Measurements from ENCODE around the gene PI4K2B. TPM values are rescaled to one million over a fixed set of nuclear protein-coding genes. Genes with fewer than 3 reads are reported as not detected.

The PI4K2B gene
- 10 to 100 TPM; 34.3 to 53.7 (median 49.1) TPM for total RNA-seq

DNA sequence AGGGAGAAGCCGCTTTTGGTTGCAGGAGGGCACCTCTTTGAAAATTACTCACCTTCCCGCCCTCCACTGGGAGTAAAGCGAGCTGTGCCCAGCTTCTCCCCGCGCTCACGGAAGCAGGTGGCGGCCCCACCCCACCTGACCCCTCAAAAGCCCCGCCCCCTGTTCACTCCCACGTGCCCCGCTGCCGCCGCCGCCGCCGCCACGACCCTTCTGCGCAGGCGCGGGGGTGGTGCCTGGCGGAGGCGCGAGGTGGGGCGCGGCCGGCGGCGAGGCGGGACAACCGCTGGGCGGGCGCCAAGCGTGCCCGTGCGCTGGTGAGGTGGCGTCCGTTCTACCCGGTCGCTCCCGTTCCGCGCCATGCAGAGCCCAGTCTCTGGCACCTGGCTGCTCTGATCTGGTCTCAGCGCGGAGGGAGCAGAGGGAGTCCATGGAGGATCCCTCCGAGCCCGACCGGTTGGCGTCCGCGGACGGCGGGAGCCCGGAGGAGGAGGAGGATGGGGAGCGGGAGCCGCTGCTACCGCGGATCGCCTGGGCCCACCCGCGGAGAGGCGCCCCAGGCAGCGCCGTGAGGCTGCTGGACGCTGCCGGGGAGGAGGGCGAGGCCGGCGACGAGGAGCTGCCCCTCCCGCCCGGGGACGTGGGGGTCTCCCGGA lies at the start of gene PI4K2B:
Gene PI4K2B (plus strand): TSS at position 297 of the 653 bp plus-strand sequence. CDS start 131 bp downstream, at position 428.
- no peaks in the 10 kb centered on the region for H3K9me3 ChIP-seq
- peak; percentile 88 to 94 for TF ChIP-seq POLR2A (IDR thresholded peaks at IDR 0.05)
- TF ChIP-seq, protein P1, sequence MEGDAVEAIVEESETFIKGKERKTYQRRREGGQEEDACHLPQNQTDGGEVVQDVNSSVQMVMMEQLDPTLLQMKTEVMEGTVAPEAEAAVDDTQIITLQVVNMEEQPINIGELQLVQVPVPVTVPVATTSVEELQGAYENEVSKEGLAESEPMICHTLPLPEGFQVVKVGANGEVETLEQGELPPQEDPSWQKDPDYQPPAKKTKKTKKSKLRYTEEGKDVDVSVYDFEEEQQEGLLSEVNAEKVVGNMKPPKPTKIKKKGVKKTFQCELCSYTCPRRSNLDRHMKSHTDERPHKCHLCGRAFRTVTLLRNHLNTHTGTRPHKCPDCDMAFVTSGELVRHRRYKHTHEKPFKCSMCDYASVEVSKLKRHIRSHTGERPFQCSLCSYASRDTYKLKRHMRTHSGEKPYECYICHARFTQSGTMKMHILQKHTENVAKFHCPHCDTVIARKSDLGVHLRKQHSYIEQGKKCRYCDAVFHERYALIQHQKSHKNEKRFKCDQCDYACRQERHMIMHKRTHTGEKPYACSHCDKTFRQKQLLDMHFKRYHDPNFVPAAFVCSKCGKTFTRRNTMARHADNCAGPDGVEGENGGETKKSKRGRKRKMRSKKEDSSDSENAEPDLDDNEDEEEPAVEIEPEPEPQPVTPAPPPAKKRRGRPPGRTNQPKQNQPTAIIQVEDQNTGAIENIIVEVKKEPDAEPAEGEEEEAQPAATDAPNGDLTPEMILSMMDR (IDR thresholded peaks at IDR 0.05): peak in 1 of 6 experiments; percentile 2
- WGBS, 2 donors: 2% methylated on average over 8 to 12 of the region's 72 CpGs
- peak within 1 kb of the TSS; percentile 70 to 89 (median 74) for H3K4me3 ChIP-seq (replicated peaks in 1 of 3)
- DNase-seq: peak; percentile 91 to 94
- H3K4me1 ChIP-seq: peaks cover 13 to 19% of the 10 kb centered on the region in 2 donors
- intact Hi-C loops (cut with DNase I): loop anchor here (5.0 kb wide), 1 partner anchor 78 kb away; the partner anchor contains the start of gene ZCCHC4
- no peaks in the 10 kb centered on the region for H3K27me3 ChIP-seq
- H3K36me3 ChIP-seq: no peaks in the 10 kb centered on the region
- H3K27ac ChIP-seq: peak within 1 kb of the TSS; percentile 92 to 98 (median 93)

DNA sequence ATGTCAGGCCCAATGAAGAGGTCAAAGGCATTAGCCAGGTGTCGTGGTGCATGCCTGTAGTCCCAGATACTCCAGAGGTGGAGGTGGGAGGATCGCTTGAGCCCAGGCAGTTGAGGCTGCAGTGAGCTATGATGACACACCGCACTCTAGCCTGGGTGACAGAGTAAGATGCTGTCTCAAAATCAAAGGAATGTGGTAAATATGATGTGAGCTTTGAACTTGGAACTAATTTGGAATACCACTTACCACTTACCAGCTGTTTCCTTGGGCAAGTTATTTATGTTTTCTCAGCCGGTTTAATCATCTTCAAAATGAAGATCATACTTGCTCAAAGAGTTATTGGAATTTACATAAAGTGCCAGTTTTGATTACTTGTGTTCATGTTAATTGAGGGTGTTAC lies 49.8 kb upstream of the PI4K2B start:
- H3K4me3 ChIP-seq (replicated peaks in 1 of 3): no peak overlapping the region
- 92 to 95% methylated on average over 4 of the region's 4 CpGs for WGBS, 2 donors

DNA sequence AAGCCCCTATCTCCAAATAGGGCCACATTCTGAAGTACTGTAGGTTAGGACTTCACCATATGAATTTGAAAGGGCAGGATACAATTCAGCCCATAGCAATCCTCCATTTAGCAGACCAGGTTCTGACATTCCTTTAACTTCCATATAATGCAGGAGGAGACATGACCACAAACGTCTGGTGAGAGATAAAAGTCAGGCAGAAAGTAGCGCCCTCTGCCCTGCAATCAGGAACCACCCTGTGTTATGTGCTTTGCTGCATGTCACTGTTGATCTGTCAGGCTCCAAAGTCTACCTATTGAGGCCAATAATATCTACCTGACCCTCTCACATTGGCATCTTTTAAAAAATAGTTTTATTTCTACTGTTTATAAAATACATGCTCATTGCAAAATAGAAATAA lies 43.4 kb upstream of the PI4K2B start:
- Histone ChIP-seq H3K27ac (no peak overlapping the region), H3K9me3 (no peaks in the 10 kb centered on the region), H3K4me1 (no peaks in the 10 kb centered on the region), H3K4me3 (replicated peaks in 1 of 3) (no peak overlapping the region), H3K27me3 (no peaks in the 10 kb centered on the region), H3K36me3 (no peaks in the 10 kb centered on the region)
- intact Hi-C loops (cut with DNase I): no loop called here
- no peak for TF ChIP-seq POLR2A (IDR thresholded peaks at IDR 0.05)
- TF ChIP-seq, protein P1 (IDR thresholded peaks at IDR 0.05): no peak
- WGBS, 2 donors: 65 to 86% methylated on average over 2 of the region's 2 CpGs
- DNase-seq: no peak

More for the DNA sequence above, 49.8 kb upstream of the PI4K2B start:
- Histone ChIP-seq H3K36me3 (no peaks in the 10 kb centered on the region), H3K9me3 (no peaks in the 10 kb centered on the region), H3K27me3 (no peaks in the 10 kb centered on the region), H3K4me1 (no peaks in the 10 kb centered on the region), H3K27ac (no peak overlapping the region)
- intact Hi-C loops (cut with DNase I): no loop called here
- no peak for DNase-seq
- no peak for TF ChIP-seq POLR2A (IDR thresholded peaks at IDR 0.05)
- TF ChIP-seq, protein P1 (IDR thresholded peaks at IDR 0.05): no peak

DNA sequence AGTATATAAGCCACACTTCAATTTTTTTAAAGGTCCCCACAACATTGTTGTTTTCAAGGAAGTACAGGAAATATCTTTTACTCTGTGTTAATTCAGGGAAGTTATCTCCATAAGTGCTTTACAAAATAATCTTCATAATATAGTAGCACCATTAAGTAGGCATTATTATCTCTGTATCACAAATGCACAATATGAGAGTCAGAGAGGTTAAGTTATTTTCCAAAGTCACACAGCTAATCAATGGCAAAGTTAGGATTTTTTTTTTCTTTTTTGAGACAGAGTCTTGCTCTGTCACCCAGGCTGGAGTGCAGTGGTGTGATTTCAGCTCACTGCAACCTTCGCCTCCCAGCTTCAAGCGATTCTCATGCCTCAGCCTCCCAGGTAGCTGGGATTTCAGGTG lies 35.1 kb upstream of the PI4K2B start:
- 98 to 100% methylated on average over 2 of the region's 2 CpGs for WGBS, 2 donors
- no peak for DNase-seq
- Histone ChIP-seq H3K9me3 (no peaks in the 10 kb centered on the region), H3K27me3 (no peaks in the 10 kb centered on the region), H3K27ac (no peak overlapping the region), H3K4me1 (no peaks in the 10 kb centered on the region), H3K4me3 (replicated peaks in 1 of 3) (no peak overlapping the region), H3K36me3 (no peaks in the 10 kb centered on the region)
- intact Hi-C loops (cut with DNase I): no loop called here
- TF ChIP-seq, protein P1 (IDR thresholded peaks at IDR 0.05): no peak
- TF ChIP-seq POLR2A (IDR thresholded peaks at IDR 0.05): no peak

DNA sequence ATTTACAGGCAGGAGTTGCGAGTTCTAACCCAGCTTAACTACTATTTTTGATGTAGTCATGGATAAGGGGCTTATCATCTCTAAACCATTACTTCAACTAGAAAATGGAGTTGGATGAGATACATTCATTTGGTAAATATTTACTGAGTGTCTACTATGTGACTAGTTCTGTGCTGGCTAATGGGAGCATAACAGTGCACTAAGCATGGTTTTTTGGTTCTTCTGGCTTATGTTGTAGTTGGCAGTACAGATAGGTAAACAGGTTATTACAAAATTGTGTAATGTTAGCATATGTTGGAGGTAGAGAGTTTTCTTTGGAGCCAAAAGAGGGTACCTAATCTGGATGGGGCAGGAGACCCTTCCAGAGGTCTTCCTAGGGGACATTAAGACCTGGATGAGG lies 25.8 kb upstream of the PI4K2B start:
- TF ChIP-seq, protein P1 (IDR thresholded peaks at IDR 0.05): no peak
- no peak for TF ChIP-seq POLR2A (IDR thresholded peaks at IDR 0.05)
- 93 to 96% methylated on average over 1 of the region's 1 CpG for WGBS, 2 donors
- H3K4me1 ChIP-seq: no peaks in the 10 kb centered on the region
- H3K27ac ChIP-seq: no peak overlapping the region
- no peak for DNase-seq
- H3K9me3 ChIP-seq: no peaks in the 10 kb centered on the region
- no peaks in the 10 kb centered on the region for H3K27me3 ChIP-seq
- no peaks in the 10 kb centered on the region for H3K36me3 ChIP-seq
- intact Hi-C loops (cut with DNase I): no loop called here
- H3K4me3 ChIP-seq (replicated peaks in 1 of 3): no peak overlapping the region
